Choroid plexus epithelial cell (primary cell): ENCODE data around the gene TPO.
A peak's percentile ranks its signal among the peaks of the same experiment; 100 is the strongest.

Experiments
- DNase-seq: peaks from one replicate; pipeline ENCODE4 v3.0.0-alpha.2; 2010; ENCODE audit warnings: low read depth
- H3K4me3 ChIP-seq: 2 replicates; pipeline ENCODE4 v1.5.1; 2011; ENCODE audit warnings: low read depth, mild to moderate bottlenecking, control low read depth, low read length, moderate library complexity
- TF ChIP-seq, protein P1 (sequence below): conservative IDR thresholded peaks from 2 replicates; pipeline ENCODE4 v1.5.1; 2011; ENCODE audit warnings: low read depth, mild to moderate bottlenecking, control low read depth, inconsistent platforms, low read length, moderate library complexity

The TPO gene

DNA sequence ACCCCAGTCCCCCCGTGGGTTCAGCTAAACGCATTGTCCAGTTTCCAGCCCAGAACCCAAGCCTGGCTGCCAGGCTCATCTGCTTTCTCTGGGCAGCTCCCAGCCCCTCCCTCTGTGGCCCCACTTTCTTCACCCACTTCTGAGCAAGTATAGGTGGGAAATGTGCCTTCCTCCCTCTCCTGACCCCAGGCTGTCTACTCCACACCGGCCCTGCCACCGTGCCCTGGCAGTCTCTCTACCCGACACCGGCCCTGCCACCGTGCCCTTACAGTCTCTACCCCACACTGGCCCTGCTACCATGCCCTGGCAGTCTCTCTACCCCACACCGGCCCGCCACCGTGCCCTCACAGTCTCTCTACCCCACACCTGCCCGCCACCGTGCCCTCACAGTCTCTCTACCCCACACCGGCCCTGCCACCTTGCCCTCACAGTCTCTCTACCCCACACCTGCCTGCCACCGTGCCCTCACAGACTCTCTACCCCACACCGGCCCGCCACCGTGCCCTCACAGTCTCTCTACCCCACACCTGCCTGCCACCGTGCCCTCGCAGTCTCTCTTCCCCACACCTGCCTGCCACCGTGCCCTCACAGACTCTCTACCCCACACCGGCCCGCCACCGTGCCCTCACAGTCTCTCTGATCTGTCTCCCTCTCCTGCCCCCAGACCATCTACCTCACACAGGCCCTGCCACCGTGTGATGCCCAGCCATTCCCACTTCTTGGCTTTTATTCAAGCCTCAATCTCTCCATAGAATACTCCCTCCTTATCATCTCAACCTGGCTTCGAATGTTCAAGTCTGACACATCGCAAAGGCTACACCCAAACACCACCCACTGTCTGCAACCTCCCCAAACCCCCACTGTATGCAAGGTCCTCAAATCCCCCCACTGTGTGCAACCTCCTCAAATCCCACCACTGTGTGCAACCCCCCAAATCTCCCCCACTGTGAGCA lies 108.9 kb downstream of the TPO start:
- TF ChIP-seq, protein P1, sequence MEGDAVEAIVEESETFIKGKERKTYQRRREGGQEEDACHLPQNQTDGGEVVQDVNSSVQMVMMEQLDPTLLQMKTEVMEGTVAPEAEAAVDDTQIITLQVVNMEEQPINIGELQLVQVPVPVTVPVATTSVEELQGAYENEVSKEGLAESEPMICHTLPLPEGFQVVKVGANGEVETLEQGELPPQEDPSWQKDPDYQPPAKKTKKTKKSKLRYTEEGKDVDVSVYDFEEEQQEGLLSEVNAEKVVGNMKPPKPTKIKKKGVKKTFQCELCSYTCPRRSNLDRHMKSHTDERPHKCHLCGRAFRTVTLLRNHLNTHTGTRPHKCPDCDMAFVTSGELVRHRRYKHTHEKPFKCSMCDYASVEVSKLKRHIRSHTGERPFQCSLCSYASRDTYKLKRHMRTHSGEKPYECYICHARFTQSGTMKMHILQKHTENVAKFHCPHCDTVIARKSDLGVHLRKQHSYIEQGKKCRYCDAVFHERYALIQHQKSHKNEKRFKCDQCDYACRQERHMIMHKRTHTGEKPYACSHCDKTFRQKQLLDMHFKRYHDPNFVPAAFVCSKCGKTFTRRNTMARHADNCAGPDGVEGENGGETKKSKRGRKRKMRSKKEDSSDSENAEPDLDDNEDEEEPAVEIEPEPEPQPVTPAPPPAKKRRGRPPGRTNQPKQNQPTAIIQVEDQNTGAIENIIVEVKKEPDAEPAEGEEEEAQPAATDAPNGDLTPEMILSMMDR, result no peak
- H3K4me3 ChIP-seq, result no peak overlapping the region
- no peak for DNase-seq

DNA sequence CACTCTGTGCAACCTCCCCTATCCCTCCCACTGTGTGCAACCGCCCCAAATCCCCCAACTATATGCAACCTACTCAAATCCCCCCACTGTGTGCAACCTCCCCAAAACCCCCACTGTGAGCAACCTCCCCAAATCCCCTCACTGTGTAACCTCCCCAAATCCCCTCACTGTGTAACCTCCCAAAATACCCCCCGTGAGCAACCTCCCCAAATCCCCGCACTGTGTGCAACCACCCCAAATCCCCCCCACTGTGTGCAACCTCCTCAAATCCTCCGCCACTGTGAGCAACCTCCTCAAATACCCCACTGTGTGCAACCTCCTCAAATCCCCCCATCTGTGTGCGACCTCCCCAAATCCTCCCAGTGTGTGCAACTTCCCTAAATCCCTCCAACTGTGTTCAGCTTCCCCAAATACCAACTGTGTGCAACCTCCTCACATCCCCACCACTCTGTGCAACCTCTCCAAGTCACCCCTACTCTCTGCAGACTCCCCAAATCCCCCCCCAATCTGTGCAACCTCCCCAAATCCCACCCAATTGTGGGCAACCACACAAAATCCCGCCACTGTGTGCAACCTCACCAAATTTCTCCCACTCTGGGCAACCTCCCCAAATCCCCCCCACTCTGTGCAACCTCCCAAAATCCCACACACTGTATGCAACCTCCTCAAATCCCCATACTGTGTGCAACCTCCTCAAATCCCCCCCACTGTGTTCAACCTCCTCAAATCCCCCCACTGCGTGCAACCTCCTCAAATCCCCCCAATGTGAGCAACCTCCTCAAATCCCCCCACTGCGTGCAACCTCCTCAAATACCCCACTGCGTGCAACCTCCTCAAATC lies 114.1 kb downstream of the TPO start:
- no peak overlapping the region for H3K4me3 ChIP-seq
- DNase-seq, result no peak
- TF ChIP-seq, protein P1, result no peak

DNA sequence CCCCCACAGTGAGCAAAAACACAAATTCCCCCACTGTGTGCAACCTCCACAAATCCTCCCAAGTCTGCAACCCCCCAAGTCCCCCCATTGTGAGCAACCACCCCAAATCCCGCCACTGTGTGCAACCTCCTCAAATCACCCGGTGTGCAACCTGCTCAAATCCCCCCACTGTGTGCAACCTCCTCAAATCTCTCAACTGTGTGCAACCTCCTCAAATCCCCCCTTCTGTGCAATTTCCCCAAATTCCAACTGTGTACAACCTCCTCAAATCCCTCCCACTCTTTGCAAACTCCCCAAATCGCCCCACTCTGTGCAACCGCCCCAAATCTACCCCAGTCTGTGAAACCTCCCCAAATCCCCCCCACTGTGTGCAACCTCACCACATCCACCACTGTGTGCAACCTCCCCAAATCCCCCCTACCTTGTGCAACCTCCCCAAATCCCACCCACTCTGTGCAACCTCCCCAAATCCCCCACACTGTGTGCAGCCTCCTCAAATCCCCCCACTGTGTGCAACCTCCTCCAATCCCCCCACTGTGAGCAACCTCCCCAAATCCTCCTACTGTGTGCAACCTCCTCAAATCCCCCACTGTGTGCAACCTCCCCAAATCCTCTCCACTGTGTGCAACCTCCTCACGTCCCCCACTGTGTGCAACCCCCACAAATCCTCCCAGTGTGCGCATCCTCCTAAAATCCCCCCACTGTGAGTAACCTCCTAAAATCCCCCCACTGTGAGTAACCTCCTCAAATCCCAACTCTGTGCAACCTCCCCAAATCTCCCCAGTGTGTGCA lies 115.2 kb downstream of the TPO start:
- DNase-seq, result no peak
- no peak overlapping the region for H3K4me3 ChIP-seq
- TF ChIP-seq, protein P1, result no peak

DNA sequence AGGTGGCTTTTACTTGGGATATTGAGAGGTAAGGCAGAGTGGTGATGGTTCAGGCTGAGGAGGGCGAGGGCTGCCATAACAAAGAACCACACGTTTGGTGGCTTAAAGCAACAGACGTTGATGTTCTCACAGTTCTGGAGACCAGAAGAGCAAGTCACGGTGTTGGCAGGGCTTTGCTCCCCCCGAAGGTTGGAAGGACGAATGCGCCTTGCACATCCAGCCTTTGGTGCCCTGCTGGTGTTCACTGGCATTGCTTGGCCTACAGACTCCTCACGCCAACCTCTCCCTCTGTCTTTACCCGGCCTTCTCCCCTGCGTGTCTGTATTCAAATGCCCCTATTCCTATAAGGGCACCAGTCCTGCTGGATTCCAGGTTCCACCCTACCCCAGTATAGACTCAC lies 125.4 kb downstream of the TPO start:
- no peak overlapping the region for H3K4me3 ChIP-seq
- TF ChIP-seq, protein P1, result peak; percentile 75
- DNase-seq, result peak; percentile 56

DNA sequence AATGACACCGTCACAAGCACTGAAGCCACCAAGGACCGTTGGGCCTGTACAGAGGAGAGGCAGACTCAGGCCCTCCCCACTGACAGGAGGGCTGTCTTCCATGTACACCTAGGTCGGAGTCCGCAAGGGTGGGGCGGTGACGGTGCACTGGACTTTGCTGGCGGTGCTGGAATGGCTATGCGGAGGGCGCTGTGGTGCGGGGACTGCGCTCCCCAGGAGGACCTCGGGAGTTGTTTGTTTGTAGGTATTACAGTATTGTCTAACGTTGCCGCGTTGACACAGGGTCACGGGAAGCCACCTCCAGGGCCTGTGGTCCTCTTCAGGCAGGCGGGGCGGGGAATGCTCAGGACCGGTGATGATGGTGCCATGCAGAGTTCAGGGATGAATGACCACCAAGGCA lies 126.2 kb downstream of the TPO start:
- TF ChIP-seq, protein P1, result no peak
- no peak for DNase-seq
- no peak overlapping the region for H3K4me3 ChIP-seq

DNA sequence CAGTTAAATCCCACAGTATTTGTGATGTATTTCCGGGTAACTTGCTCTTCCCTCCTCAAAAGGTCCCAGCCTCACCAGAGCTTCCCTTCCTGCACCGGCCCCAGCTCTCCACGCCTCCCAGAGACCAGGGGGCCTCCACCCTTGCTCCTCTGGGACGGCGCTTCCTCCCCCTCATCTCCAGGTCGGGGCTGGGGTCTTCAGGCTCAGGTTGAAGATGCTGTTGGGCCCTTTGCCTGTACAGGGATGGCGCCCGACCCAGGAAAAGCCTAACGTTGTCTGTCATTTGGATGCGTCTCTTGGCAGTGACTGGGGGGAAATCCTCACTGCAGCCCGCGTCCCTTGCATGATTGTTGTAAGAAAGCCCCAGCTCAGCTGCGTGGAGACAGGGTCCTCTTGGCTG lies 126.7 kb downstream of the TPO start:
- no peak for DNase-seq
- no peak overlapping the region for H3K4me3 ChIP-seq
- TF ChIP-seq, protein P1, result no peak
